ENCODE data around the gene TAS2R16.
"Not testable (repeated sequence)": the region's sequence is repeated elsewhere in the genome, so short reads cannot be mapped to it uniquely, and the experiment has no call there.

Gene TAS2R16

DNA sequence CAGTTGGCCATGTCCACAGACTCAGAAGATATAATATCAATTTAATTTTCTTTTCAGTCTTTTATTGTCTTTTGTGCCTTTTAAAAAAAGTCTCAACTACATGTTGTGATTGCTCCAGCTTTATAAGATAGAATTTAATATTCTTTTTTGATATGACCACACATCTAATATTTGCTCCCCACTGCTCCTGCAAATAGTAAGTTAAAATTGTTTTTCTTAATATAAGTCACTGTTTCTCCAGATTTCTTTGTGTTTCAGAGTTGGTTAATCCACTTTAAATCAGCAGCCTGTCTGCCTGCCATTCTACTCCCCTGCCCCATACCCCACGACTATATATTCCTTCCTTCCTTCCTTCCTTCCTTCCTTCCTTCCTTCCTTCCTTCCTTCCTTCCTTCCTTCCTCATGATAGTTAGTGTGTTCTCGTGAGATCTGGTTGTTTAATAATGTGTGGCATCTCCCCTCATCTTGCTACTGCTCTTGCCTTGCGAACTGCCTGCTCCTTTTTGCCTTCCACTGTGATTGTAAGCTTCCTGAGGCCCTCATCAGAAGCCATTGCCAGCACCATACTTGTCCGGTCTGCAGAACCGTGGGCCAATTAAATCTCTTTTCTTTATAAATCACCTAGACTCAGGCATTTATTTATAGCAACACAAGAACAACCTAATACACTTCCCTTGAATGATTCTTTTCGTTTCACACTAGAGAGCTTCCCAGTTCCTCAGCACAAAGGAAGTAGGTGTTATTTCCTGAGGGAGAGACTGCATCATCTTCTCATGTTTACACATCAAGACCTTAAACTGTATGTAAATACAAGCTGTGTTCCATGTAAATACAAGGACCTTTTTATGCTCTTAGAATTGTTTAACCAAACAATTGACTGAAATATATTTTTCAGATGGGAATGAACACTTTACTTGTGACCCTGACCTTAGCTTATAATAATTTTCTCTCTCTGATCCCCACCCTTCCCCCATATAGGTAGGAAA, 24.5 kb downstream of the TAS2R16 start:
- DNase-seq: no peak

GRCh38 chr7:122968389-122968788, 27.1 kb downstream of the TAS2R16 start:
- DNase-seq: no peak

- DNase-seq: no peak
These were observed 30.2 kb downstream of the TAS2R16 start for GRCh38 chr7:122965306-122965705.

DNA sequence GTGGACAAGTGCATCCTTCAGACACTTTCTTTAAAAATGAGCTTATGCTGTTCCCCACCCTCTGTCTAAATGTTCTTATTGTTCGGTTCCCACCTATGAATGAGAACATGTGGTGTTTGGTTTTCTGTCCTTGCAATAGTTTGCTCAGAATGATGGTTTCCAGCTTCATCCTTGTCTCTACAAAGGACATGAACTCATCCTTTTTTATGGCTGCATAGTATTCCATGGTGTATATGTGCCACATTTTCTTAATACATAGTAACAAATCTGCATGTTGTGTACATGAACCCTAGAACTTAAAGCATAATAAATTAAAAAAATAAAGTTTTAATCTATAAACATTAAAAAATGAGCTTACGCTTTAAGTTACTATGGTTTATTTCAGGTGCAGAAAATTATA, 41.8 kb downstream of the TAS2R16 start:
- not testable (repeated sequence) for DNase-seq

DNA sequence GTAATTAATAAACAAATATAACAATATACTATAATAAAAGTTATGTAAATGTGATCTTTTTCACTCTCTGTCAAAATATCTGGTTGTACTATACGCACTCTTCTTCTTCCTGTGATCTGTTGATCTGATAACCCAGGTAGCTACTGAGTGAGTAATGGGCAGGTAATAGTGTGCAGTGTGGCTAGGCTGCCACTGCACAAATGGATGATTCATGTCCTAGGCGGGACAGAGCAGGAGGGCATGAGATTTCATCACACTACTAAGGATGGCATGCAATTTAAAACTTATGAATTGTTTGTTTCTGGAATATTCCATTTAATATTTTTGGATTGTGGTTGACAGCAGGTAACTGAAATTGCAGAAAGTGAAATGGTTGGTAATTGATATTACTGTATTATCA, 44.5 kb downstream of the TAS2R16 start:
- DNase-seq: no peak

GRCh38 chr7:122949186-122949585, 46.3 kb downstream of the TAS2R16 start:
- no peak for DNase-seq
